Activated CD4-positive, alpha-beta T cell treated with anti-CD3 and anti-CD28 coated beads, Interleukin-2, amount 10 ng/mL, durations not matched to agents 24 days and 14 days (primary cell): Measurements from ENCODE around the gene DNAAF1. TPM values are rescaled to one million over a fixed set of nuclear protein-coding genes. Genes with fewer than 3 reads are reported as not detected.

ENCODE experiments used
- DNase-seq: peaks from one replicate; pipeline ENCODE4 v3.0.0; 2022
- H3K27ac Mint-ChIP-seq: one replicate; pipeline ENCODE4 v1.8.0; 2022; ENCODE audit warnings: mild to moderate bottlenecking, mixed read lengths
- H3K27me3 Mint-ChIP-seq: one replicate; pipeline ENCODE4 v1.8.0; 2022; ENCODE audit warnings: mixed read lengths
- H3K36me3 Mint-ChIP-seq: one replicate; pipeline ENCODE4 v1.8.0; 2022; ENCODE audit warnings: low read depth, mild to moderate bottlenecking, mixed read lengths
- H3K4me1 Mint-ChIP-seq: one replicate; pipeline ENCODE4 v1.8.0; 2021; ENCODE audit warnings: mixed read lengths
- H3K4me3 Mint-ChIP-seq: one replicate; pipeline ENCODE4 v1.8.0; 2022; ENCODE audit warnings: mild to moderate bottlenecking, moderate library complexity, mixed read lengths
- H3K9me3 Mint-ChIP-seq: one replicate; pipeline ENCODE4 v1.8.0; 2021; ENCODE audit warnings: mixed read lengths
- intact Hi-C: fragments of 100-400 bp; cut with micrococcal nuclease; formaldehyde crosslinking; loops from one replicate; pipeline ENCODE4 v1.15.1; 2023
- total RNA-seq: library from RNA; stranded (reverse); gene quantifications from 2 replicates; pipeline ENCODE4 v1.2.3, GENCODE V29; 2022

DNAAF1 gene
- total RNA-seq, 1 donor from 2014 or later, result not detected

DNA sequence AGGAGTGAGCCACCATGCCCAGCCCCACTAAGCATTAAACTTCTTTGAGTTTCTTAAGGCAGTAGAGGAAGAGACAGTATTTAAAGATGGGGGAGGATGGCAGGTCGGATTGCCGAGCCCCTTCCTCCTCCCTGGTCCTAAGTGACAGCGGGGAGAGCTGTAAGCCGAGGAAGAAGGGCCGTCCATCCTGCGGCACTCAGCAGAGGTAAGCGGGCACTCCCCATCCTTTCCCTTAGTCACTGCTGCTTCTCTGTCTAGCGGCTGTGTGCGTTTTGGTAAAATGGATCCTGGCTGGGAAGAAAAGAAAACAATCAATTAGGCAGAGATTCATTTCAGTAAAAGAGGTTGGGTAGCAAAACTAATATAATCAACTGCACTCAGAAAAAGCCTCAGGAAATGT is 13.9 kb downstream of the DNAAF1 start:
- no peaks in the 10 kb centered on the region for H3K36me3 Mint-ChIP-seq
- no peaks in the 10 kb centered on the region for H3K4me1 Mint-ChIP-seq
- peaks cover 30% of the 10 kb centered on the region for H3K27me3 Mint-ChIP-seq
- no peak overlapping the region for H3K27ac Mint-ChIP-seq
- H3K4me3 Mint-ChIP-seq, result no peak overlapping the region
- intact Hi-C loops, result no loop called here
- no peak for DNase-seq
- H3K9me3 Mint-ChIP-seq, result no peaks in the 10 kb centered on the region

DNA sequence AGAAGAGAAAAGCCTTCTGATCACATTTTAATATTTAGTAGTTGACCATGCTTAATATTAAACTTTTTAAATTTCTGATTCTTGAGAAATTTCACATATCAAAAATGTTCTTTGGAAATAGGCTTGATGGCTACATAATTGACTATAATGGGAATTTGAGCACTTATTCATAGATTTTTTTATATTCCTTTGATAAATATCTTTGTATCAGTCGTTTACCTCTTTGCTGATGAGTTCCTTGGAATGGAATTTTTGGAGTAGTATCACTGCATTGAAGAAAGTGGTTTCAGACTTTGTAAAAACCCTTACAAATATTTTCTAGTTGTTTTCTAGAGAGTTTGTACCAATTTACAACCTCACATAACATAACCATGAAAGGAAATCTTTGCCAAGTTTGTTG is 14.7 kb downstream of the DNAAF1 start:
- Mint-ChIP-seq H3K9me3 (no peaks in the 10 kb centered on the region), H3K36me3 (no peaks in the 10 kb centered on the region), H3K4me1 (no peaks in the 10 kb centered on the region), H3K27ac (no peak overlapping the region), H3K4me3 (no peak overlapping the region), H3K27me3 (peaks cover 36% of the 10 kb centered on the region)
- no peak for DNase-seq
- intact Hi-C loops, result no loop called here

DNA sequence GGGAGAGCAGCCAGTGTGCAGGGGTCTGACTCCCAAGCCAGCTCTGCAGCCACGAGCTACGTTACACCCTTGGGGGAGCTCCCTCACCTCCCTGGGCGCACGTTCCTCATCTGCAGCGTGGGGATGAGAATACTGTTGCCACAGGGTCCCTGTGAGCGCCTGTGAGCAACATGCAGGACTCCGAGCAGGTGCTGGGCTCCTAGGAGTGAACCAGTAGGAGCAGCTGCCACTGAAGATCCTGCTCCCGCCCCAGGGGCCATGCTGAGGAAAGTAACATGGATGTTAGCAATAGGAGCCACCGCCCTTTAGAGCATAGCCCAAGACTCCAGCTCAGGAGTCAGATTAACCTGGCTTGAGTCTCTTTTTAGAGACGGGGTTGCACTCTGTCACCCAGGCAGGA is 15.9 kb downstream of the DNAAF1 start:
- Mint-ChIP-seq H3K36me3 (no peaks in the 10 kb centered on the region), H3K4me1 (no peaks in the 10 kb centered on the region), H3K9me3 (no peaks in the 10 kb centered on the region), H3K27me3 (peaks cover 42% of the 10 kb centered on the region), H3K27ac (no peak overlapping the region), H3K4me3 (no peak overlapping the region)
- intact Hi-C loops, result no loop called here
- no peak for DNase-seq

DNA sequence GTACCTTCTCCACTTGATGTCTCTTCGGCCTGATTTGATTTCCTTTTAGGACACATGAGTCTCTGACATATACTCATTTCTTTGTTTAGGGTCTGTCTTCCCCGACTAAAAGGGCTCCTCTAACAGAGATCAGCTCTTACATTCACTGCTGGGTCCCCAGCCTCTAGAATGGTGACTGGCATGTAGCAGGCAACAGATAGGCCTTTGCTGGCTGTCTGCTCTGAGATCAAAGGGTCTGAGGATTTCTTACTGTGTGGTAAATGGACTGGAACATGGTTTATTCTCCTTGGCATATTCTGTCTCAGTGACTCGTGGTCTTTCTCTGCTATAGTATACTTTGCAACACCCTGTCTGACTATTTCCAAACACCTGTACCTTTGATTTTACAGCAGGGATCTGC is 16.7 kb downstream of the DNAAF1 start:
- Mint-ChIP-seq H3K36me3 (no peaks in the 10 kb centered on the region), H3K27me3 (peaks cover 39% of the 10 kb centered on the region), H3K27ac (no peak overlapping the region), H3K9me3 (no peaks in the 10 kb centered on the region), H3K4me3 (no peak overlapping the region), H3K4me1 (no peaks in the 10 kb centered on the region)
- intact Hi-C loops, result no loop called here
- no peak for DNase-seq

DNA sequence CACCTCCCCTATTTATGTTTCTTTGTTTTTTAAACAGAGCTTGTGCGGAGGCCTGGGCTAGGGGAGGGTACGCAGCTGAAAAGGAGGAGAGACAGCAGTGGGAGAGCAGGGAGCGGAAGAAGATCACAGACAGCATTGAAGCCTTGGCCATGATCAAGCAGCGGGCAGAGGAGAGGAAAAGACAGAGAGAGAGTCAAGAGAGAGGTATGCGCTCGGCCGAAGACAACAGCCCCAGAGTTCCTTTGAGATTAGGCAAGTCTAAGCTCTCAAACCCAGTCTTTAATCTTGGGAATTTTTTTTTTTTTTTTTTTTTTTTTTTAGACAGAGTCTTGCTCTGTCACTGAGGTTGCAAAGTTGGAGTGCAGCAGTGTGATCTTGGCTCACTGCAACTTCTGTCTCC is 20.6 kb downstream of the DNAAF1 start:
- no peaks in the 10 kb centered on the region for H3K4me1 Mint-ChIP-seq
- intact Hi-C loops, result no loop called here
- no peak overlapping the region for H3K27ac Mint-ChIP-seq
- no peak for DNase-seq
- H3K27me3 Mint-ChIP-seq, result peaks cover 34% of the 10 kb centered on the region
- no peaks in the 10 kb centered on the region for H3K36me3 Mint-ChIP-seq
- H3K9me3 Mint-ChIP-seq, result no peaks in the 10 kb centered on the region
- no peak overlapping the region for H3K4me3 Mint-ChIP-seq

DNA sequence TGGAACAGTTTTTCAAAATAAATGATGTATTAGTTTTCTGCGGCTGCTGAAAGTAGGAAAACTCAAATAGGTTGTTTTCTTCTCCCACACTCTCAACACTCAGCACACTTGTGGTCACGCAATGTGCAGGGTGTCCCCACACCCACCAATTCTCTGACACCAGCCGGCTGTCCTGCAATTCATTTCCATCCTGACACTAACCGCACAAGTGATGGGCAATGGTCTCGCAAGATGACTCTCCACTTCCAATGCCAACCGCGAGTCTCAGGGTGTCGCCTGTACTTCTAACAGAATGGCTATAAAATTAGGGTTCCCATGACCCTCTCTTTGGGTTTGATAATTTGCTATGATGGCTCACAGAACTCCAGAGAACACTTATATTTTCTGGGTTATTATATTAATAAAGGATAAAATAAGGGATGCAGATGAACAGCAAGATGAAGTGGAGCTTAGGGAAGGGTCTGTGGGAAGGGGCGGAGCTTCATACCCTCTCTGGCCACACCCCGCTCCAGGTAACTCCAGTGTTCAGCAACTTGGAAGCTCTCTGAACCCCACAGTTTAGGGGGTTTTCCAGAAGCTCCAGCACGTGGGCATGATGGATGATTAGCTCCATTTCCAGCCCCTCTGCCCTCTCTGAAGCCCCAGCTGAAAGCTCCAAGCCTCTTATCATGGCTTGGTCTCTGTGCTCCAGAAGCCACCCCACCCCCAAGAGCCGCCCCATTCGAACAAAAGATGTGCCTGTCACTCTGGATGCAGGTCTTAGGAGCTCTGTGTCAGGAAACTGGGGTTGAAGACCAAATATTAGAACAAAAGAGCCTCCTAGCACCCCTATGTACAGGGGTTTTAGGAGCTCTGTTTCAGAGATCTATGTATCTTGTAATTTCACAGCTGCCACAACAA is 21.9 kb downstream of the DNAAF1 start:
- Mint-ChIP-seq H3K27ac (no peak overlapping the region), H3K9me3 (no peaks in the 10 kb centered on the region), H3K36me3 (no peaks in the 10 kb centered on the region), H3K4me3 (no peak overlapping the region), H3K4me1 (no peaks in the 10 kb centered on the region), H3K27me3 (peaks cover 29% of the 10 kb centered on the region)
- no peak for DNase-seq
- intact Hi-C loops, result no loop called here

DNA sequence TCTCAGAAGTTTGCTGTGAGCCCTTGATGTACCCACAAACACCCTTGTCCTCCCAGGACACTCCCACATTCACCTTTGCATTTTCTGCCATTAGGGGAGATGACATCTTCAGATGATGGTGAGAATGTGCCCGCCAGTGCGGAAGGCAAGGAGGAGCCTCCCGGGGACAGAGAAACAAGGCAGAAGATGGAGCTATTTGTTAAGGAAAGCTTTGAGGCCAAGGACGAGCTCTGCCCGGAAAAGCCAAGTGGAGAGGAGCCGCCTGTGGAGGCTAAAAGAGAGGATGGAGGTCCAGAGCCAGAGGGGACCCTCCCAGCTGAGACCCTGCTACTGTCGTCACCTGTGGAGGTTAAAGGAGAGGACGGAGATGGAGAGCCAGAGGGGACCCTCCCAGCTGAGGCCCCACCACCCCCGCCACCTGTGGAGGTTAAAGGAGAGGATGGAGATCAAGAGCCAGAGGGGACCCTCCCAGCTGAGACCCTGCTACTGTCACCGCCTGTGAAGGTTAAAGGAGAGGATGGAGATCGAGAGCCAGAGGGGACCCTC is 24.7 kb downstream of the DNAAF1 start:
- H3K27me3 Mint-ChIP-seq, result peaks cover 20% of the 10 kb centered on the region
- DNase-seq, result no peak
- intact Hi-C loops, result no loop called here
- no peaks in the 10 kb centered on the region for H3K9me3 Mint-ChIP-seq
- H3K36me3 Mint-ChIP-seq, result no peaks in the 10 kb centered on the region
- no peaks in the 10 kb centered on the region for H3K4me1 Mint-ChIP-seq
- no peak overlapping the region for H3K4me3 Mint-ChIP-seq
- H3K27ac Mint-ChIP-seq, result no peak overlapping the region

DNA sequence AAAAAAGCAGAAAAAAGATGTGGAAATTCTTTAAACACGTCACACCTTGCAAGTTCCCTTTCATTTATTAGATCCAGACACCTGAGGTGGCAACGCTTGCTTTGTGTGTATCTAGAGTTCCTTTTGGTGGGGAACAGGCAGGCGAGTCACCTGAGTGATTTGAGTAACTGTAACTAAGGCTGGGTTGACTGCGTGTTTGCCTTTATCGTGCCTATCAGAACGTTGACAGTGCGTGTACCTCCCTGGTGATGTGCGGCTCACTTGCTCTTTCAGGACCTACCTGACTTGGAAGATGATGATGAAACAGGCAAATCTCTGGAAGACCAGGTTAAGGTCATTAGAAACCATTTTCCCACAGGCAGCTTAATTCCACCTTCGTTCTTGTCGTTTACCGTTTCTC is 29.3 kb downstream of the DNAAF1 start:
- Mint-ChIP-seq H3K4me1 (peaks cover 11% of the 10 kb centered on the region), H3K27ac (no peak overlapping the region), H3K27me3 (peaks cover 8% of the 10 kb centered on the region), H3K9me3 (no peaks in the 10 kb centered on the region), H3K4me3 (no peak overlapping the region), H3K36me3 (peaks cover 9% of the 10 kb centered on the region)
- intact Hi-C loops, result no loop called here
- DNase-seq, result no peak

DNA sequence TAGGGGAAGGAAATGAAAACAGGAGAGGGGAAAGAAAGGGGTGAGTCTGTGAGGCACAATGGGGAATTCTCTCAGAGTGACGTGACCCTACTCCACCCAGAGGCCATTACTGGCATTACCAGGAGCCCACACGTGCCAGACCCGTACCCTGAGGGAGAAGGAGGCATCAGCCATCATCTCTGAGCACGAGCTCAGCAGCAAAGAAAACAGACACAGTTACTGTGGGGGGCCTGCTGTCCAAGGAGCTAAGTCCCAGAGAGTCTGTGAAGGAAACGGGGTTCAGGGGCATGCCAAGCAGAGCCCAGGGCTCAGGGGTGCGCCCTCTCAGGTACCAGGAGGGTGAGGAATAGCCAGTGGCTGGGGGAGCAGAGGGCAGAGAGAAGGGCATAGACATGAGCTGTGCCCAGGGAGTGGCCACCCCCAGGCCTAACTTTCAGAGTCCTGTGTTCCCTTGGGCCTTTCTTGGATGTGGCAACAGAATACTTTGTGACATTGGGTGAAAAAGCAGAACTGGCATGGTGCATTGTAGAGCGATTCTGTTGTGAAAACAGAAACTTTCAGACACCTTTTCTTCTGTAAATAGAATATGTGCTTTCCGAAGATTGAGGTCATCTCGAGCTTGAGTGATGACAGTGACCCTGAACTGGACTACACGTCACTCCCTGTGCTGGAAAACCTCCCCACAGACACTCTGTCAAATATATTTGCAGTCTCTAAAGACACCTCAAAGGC is 30.4 kb downstream of the DNAAF1 start:
- no peaks in the 10 kb centered on the region for H3K9me3 Mint-ChIP-seq
- H3K27ac Mint-ChIP-seq, result no peak overlapping the region
- H3K27me3 Mint-ChIP-seq, result peaks cover 3% of the 10 kb centered on the region
- peak; percentile 83 for DNase-seq
- intact Hi-C loops, result loop anchor here (1.0 kb wide), 1 partner anchor 90 kb away; no protein-coding TSS in a partner anchor
- H3K4me1 Mint-ChIP-seq, result peaks cover 11% of the 10 kb centered on the region
- no peak overlapping the region for H3K4me3 Mint-ChIP-seq
- peaks cover 9% of the 10 kb centered on the region for H3K36me3 Mint-ChIP-seq

DNA sequence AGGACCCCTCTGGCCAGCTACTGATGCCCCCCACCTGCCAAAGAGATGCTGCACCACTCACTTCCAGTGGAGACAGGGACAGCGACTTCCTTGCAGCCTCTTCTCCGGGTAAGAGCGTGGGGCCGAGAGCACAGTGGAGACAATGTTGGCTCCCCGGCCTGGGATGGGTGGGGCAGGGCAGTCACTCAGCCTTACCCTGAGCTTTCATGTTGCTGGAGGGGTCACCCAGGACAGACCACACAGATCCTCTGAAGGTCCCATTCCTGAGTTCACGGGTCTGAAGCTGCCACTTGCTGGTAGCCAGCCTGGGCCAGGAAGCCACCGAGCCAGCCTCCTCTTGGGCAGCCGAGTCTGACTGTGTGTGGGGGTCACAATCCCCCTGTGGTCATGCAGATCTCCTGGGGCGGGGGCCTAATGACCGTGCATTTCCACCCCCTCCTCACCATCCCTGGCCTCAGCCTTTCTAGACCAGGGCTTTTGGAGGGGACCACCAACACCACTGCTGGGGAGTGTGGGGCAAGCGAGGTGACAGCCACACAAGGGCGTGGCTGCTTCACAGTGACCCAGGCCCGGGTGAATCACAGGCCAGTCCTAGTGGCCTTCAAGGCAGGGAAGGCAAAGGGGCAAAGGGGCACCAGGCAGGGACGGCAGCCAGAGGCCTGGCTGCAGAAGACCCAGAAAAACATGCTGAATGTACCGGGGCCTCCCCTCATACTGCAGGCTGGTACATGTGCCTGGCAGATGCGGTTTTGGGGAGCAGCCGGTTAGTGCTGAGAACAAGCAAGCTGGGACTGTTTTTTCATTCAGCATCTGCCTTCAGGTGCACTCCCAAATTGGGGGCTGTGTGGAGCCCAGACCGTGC is 31.3 kb downstream of the DNAAF1 start:
- intact Hi-C loops, result no loop called here
- Mint-ChIP-seq H3K4me1 (peaks cover 11% of the 10 kb centered on the region), H3K36me3 (peaks cover 12% of the 10 kb centered on the region), H3K9me3 (no peaks in the 10 kb centered on the region), H3K27me3 (peaks cover 3% of the 10 kb centered on the region), H3K27ac (no peak overlapping the region), H3K4me3 (no peak overlapping the region)
- DNase-seq, result no peak

DNA sequence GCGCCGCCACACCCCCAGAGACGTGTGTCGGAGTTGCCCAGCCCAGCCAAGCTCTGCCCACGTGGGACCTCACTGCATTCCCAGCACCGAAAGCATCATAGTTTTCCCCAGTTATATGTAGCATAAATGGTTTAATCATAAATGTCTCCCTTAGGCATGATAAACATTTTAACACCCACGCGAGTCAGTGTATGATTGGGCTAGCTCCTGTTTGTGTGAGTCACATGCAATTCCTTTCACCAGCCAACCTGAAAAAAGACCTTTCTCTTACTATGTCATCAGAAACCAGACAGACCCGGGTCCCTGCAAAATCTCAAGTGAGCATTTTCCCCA is 32.6 kb downstream of the DNAAF1 start:
- intact Hi-C loops, result no loop called here
- no peak for DNase-seq
- no peaks in the 10 kb centered on the region for H3K9me3 Mint-ChIP-seq
- H3K4me1 Mint-ChIP-seq, result peaks cover 11% of the 10 kb centered on the region
- no peak overlapping the region for H3K4me3 Mint-ChIP-seq
- H3K27ac Mint-ChIP-seq, result peak overlapping the region; percentile 46
- H3K36me3 Mint-ChIP-seq, result peaks cover 17% of the 10 kb centered on the region
- peaks cover 3% of the 10 kb centered on the region for H3K27me3 Mint-ChIP-seq

DNA sequence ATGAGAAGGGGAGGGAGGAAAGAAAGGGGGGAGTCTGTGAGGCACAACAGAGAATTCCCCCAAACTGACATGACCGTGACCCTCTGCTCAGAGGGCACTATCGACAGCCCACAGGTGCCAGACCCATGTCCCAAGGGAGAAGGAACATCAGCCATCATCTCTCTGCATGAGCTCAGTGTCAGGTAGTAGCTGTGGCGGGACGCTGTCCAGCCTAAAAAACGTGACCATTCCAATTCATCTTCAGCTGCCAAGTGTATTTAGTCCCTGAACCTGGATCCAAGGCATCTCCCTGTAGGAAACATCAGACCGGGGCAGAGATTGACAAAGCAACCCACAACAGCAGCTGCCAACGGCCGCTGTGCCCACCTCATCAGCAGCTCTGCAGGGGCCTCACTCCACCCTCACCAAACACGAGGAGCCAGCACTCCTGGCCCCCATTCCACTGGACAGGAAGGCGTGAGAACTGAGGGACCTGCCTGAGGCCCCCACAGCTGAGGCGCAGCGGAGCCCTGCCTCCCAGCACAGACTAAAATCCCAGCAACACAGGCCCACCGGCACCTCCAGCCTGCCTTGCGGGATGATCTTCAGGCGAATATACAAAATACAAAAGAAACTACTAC is 33.1 kb downstream of the DNAAF1 start:
- peaks cover 20% of the 10 kb centered on the region for H3K36me3 Mint-ChIP-seq
- intact Hi-C loops, result no loop called here
- peaks cover 11% of the 10 kb centered on the region for H3K4me1 Mint-ChIP-seq
- no peak overlapping the region for H3K4me3 Mint-ChIP-seq
- no peak for DNase-seq
- H3K27me3 Mint-ChIP-seq, result peaks cover 3% of the 10 kb centered on the region
- no peaks in the 10 kb centered on the region for H3K9me3 Mint-ChIP-seq
- peak overlapping the region; percentile 46 for H3K27ac Mint-ChIP-seq

DNA sequence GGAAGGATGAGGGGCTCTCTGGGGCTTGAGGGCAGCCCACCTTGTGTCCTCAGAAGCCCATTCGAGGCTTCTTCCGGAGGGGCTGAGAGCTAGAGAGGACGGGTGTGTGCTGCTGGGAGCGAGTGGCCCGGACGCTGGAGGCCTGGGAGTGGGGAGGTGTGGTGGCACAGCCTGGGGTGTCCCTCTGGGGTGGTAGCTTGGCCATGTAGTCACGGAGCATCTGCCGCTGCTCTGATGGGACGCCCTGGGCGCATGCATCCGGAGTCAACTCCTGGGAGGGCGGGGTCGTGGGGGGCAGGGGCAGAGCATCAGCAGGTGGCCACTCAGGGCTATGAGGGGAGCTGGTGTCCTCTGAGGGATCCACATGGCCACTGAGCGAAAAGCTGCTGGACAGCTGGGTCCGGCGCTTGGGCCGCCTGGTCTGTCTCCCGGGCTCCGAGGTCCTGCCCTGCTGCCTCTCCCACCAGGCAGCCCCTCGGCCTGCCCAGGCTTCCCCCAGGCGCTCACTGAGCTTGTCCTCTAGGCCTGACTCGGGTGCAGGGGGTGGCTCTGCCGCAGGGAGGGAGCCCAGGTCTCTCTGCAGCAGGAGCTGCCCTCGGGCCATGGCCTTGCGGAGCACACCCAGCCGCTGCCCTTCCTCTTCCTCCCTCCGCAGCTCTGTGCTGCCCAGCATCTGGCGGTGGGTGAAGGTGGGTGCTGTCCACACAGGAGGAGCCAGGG is 33.9 kb downstream of the DNAAF1 start:
- peaks cover 3% of the 10 kb centered on the region for H3K27me3 Mint-ChIP-seq
- intact Hi-C loops, result no loop called here
- DNase-seq, result no peak
- no peak overlapping the region for H3K4me3 Mint-ChIP-seq
- H3K4me1 Mint-ChIP-seq, result peaks cover 11% of the 10 kb centered on the region
- peaks cover 22% of the 10 kb centered on the region for H3K36me3 Mint-ChIP-seq
- no peaks in the 10 kb centered on the region for H3K9me3 Mint-ChIP-seq
- no peak overlapping the region for H3K27ac Mint-ChIP-seq
